Left lung (tissue), 10 donors: ENCODE data around the gene PMAIP1. TPM values are rescaled to one million over a fixed set of nuclear protein-coding genes. Genes with fewer than 3 reads are reported as not detected.

Source experiments
- ATAC-seq: fragments of 200-7000 bp; cut with Tn5 transposase; one replicate; pipeline ENCODE4 v1.9.1; 2020; ENCODE audit warnings: moderate library complexity
- DNase-seq, 4 donors: peaks; one replicate each; pipeline ENCODE4 v3.0.0-alpha.2; 2013 to 2020
- H3K27ac ChIP-seq, 2 donors: fragments of 200-600 bp; sonication (generic) in 1 of 2; one replicate each; pipeline versions ENCODE4 v1.5.0 to v1.8.0; 2020 to 2021
- H3K27me3 ChIP-seq, 2 donors: fragments of 200-600 bp; sonication (generic) in 1 of 2; one replicate each; pipeline versions ENCODE4 v1.5.0 to v1.8.0; 2020 to 2021
- H3K36me3 ChIP-seq, 2 donors: fragments of 200-600 bp; sonication (generic) in 1 of 2; one replicate each; pipeline versions ENCODE4 v1.5.0 to v1.8.0; 2020 to 2021
- H3K4me1 ChIP-seq, 2 donors: fragments of 200-600 bp; one replicate each; pipeline ENCODE4 v1.8.0; 2021
- H3K4me3 ChIP-seq, 2 donors: fragments of 200-600 bp; sonication (generic) in 1 of 2; one replicate each; pipeline versions ENCODE4 v1.5.0 to v1.8.0; 2020 to 2021; ENCODE audit warnings: mild to moderate bottlenecking in 1 of 2
- H3K9me3 ChIP-seq, 2 donors: fragments of 200-600 bp; sonication (generic) in 1 of 2; one replicate each; pipeline versions ENCODE4 v1.5.0 to v1.8.0; 2020 to 2021
- intact Hi-C, 2 donors: fragments of 100-400 bp; cut with DNase I; formaldehyde crosslinking; loops; one replicate each; pipeline versions ENCODE4 v1.11.2 to v1.14.2; 2022
- polyA plus RNA-seq, 6 donors: library from polyadenylated mRNA; unstranded; fragments of 120-200 nt; gene quantifications; one replicate each; pipeline ENCODE4 v1.2.1, GENCODE V29; 2013; ENCODE audit not compliant: insufficient read length in 6 of 6
- total RNA-seq, 2 donors: library from RNA; stranded (reverse); fragmentation: NEBNext Ultra II Directional; extraction: Animal tissue kit (Norgen Biotek cat#: 25700); gene quantifications; one replicate each; pipeline ENCODE4 v1.2.1, GENCODE V29; 2021
- TF ChIP-seq, protein P1 (sequence below), 2 donors: fragments of 200-600 bp; sonication (generic) in 1 of 2; IDR thresholded peaks; one replicate each; pipeline versions ENCODE4 v1.5.0 to v1.8.0; 2021; ENCODE audit warnings: antibody characterized with exemption in 2 of 2
- donor health status: DM: no; HTN: yes; CAD: no.
- donor health status: DM: no; HTN: no; CAD: no.

The PMAIP1 gene
- total and polyA plus RNA-seq, 8 donors, result 1.2 to 5.9 (median 2.5) TPM

DNA sequence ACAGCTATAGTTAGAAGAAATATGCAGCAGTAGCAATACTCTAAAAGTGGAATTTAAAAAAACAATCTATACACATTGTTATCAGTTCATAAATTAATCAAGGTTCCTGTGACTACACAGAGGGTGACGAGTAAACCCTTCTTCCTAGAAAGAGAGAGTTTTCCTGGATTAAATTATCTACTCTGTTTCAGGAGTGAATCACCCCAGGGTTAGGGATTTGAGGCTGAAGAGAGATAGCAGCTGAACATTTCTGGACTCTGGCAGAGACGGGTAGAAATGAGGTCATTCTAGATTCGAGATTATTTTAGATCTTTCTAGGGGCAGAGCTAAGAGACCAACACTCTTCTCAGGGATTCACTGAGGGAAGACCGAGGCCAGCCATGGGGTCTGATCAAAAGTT, 38.8 kb upstream of the PMAIP1 start:
- H3K27ac ChIP-seq, result no peak overlapping the region
- ATAC-seq, result no peak
- intact Hi-C loops, result no loop called here

DNA sequence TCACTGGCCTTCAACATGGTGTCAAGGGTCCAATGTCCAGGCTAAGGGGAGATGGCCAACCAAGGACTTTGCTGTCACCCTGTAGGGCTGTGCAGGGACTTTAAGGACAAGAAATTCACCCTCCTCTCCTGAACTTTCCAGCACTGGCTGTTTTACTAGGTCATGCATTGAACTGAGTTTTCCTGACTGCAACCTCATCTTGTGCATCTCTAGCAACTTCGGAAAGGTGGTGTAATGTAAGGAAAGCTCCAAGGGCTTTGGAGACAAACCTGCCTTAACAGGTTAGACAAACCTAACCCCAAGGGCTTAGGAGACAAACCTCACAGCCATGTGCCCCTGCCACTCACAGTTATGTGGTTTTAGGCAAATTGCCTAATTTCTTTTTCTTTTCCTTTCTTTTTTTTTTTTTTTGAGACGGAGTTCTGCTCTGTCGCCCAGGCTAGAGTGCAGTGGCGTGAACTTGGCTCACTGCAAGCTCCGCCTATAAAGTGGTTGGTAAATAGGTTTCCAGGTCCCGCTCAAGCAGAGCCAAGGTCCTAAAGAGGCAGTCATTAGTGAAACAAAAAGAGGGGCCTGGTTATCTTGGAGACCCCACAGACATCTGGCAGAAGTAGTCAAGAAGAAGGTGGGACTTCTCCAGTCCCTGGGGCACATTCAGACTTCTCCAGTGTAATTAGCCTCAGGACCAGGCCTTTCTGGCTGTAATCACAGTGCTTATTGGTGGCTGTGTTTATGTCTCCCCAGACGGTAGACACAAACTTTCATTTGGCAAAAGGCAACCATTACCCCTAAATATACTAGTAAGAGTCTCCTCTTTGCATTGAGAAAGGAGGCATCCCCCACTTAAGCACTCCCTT, 37.6 kb upstream of the PMAIP1 start:
- DNase-seq (no peak), ATAC-seq (no peak)
- no peak overlapping the region for H3K4me3 ChIP-seq
- no peak overlapping the region for H3K27ac ChIP-seq
- H3K27me3 ChIP-seq, result no peaks in the 10 kb centered on the region
- no peaks in the 10 kb centered on the region for H3K36me3 ChIP-seq
- H3K4me1 ChIP-seq, result no peaks in the 10 kb centered on the region
- H3K9me3 ChIP-seq, result no peaks in the 10 kb centered on the region
- intact Hi-C loops, result no loop called here
- TF ChIP-seq, protein P1, sequence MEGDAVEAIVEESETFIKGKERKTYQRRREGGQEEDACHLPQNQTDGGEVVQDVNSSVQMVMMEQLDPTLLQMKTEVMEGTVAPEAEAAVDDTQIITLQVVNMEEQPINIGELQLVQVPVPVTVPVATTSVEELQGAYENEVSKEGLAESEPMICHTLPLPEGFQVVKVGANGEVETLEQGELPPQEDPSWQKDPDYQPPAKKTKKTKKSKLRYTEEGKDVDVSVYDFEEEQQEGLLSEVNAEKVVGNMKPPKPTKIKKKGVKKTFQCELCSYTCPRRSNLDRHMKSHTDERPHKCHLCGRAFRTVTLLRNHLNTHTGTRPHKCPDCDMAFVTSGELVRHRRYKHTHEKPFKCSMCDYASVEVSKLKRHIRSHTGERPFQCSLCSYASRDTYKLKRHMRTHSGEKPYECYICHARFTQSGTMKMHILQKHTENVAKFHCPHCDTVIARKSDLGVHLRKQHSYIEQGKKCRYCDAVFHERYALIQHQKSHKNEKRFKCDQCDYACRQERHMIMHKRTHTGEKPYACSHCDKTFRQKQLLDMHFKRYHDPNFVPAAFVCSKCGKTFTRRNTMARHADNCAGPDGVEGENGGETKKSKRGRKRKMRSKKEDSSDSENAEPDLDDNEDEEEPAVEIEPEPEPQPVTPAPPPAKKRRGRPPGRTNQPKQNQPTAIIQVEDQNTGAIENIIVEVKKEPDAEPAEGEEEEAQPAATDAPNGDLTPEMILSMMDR (IDR thresholded peaks at IDR 0.05), result no peak

More for the DNA sequence above, 38.8 kb upstream of the PMAIP1 start:
- no peak overlapping the region for H3K4me3 ChIP-seq
- no peaks in the 10 kb centered on the region for H3K4me1 ChIP-seq
- H3K9me3 ChIP-seq, result no peaks in the 10 kb centered on the region
- H3K36me3 ChIP-seq, result no peaks in the 10 kb centered on the region
- no peaks in the 10 kb centered on the region for H3K27me3 ChIP-seq
- no peak for DNase-seq
- TF ChIP-seq, protein P1 (IDR thresholded peaks at IDR 0.05), result no peak

DNA sequence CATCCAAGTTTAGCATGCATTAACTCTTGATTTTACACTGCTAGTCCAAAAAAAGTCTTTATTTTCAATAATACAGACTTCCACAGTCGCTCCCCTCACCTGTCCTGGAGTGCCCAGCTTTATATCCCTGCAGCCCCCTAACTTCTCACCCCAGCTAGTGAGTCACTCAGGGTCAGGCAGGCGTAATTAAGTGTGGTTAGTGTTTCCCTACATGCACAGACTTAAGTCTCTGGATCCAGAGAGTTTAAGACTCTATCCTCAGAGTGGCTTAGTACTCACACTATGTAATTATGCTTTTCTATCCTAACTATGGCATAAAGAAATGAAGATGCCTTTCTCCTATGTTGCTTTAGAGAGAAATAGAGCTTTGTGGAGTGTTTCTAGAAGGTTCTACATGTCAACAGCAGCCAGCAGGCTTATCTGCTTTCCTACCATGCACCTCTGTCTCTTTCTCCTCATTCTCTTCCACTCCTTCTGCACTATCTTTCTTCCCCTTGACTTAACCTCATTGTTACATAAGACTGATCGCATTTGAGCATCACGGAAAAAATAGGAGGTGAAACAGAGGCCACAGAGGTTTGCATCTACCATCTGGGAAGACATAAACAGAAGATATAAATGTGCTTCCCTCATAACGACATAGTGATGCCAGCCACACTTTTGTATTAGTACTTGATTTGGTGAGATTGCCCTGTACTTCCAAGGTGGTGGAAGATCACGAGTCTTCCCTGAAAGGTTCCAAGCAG, 34.4 kb upstream of the PMAIP1 start:
- Histone ChIP-seq H3K36me3 (no peaks in the 10 kb centered on the region), H3K9me3 (no peaks in the 10 kb centered on the region), H3K27ac (no peak overlapping the region), H3K4me3 (no peak overlapping the region), H3K27me3 (no peaks in the 10 kb centered on the region), H3K4me1 (no peaks in the 10 kb centered on the region)
- intact Hi-C loops, result no loop called here
- TF ChIP-seq, protein P1 (IDR thresholded peaks at IDR 0.05), result no peak
- ATAC-seq (no peak), DNase-seq (no peak)

DNA sequence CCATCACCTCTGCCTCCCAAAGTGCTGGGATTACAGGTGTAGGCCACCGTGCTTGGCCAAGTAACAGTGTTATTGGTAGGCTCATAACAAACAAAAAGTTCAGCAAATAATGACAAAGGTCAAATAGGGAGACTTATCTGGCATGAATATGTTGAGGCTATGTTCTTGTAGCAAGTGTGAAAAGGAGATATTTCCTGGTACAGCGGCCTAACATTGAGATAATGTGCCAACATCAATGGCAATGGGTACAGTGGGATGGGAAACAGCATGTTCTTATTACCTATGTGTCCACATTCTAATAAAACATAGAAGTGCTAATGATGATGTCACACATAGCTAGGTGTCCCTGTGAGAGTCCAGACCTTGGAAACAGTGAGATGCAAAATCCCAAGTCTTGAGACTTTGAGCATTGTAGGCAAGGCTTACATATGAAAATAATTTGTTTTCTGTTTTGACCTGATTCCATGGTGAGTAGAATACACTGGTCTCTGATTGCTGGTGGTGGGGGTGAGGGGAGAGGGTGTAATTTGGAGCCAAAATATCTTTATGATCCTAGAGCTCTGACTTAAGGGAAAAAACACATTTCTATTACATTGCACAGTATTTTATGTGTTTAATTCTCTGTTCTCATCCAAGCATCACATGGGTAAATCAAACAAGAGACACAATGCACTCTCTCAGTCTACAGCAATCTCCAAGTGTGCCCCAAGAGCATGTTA, 33.1 kb upstream of the PMAIP1 start:
- no peaks in the 10 kb centered on the region for H3K4me1 ChIP-seq
- H3K27me3 ChIP-seq, result no peaks in the 10 kb centered on the region
- H3K27ac ChIP-seq, result no peak overlapping the region
- intact Hi-C loops, result no loop called here
- no peak for ATAC-seq
- no peak for DNase-seq
- no peak overlapping the region for H3K4me3 ChIP-seq
- H3K9me3 ChIP-seq, result no peaks in the 10 kb centered on the region
- TF ChIP-seq, protein P1 (IDR thresholded peaks at IDR 0.05), result no peak
- no peaks in the 10 kb centered on the region for H3K36me3 ChIP-seq
